Stimulated activated CD4-positive, alpha-beta T cell treated with anti-CD3 and anti-CD28 coated beads, Interleukin-12 subunit alpha, Interleukin-12 subunit beta, amount 100 ng/mL, for 24 hours (primary cell): ENCODE measurements around the gene CNOT6.
A peak's percentile ranks its signal among the peaks of the same experiment; 100 is the strongest.
"Not testable (repeated sequence)": the region's sequence is repeated elsewhere in the genome, so short reads cannot be mapped to it uniquely, and the experiment has no call there.

Experiments
- DNase-seq, 2 experiments: peaks; one replicate each; pipeline ENCODE4 v3.0.0-alpha.2; 2020; ENCODE audit warnings: low read depth in 2 of 2

CNOT6 gene

GRCh38 chr5:180494060-180494509 is at the start of gene CNOT6:
CNOT6 (plus strand) TSS chr5:180494379; CDS start chr5:180529277, 34,898 bp downstream.
- peak; percentile 86 to 87 for DNase-seq

DNA sequence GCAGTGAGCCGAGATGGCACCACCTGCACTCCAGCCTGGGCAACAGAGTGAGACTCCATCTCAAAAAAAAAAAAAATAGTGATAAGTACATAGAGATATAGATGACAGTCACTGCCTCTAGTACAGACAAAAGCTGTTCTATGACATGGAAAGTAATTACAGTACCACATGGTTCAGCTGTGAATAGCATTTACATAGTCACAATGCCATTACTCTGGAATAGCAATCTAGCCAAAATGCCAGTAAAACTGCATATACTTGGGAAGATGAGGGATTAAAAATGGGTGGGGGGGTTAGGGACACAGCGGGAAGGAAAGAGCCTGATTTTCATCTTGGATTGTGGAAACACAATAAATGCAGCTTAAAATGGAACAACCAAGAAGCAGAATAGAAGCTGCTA is 39.4 kb upstream of the CNOT6 start:
- DNase-seq, result no peak

DNA sequence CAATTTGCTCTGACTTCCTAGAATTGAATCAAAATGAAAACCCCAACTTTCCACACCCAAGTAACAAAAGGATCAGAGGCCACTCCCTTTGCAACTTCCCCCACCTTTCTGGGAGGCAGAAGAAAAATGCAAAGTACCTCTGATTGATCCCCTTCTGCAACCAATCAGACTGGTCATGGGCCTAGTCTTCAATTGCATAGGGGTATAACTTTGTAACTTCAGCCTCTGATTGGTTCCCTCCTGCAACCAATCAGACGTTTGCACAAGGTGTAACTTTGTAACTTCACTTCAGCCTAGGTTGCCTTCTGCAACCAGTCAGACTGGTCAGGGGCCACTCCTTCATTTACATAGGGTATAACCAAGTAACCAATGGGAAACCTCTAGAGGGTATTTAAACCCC is 38.3 kb upstream of the CNOT6 start:
- no peak for DNase-seq

DNA sequence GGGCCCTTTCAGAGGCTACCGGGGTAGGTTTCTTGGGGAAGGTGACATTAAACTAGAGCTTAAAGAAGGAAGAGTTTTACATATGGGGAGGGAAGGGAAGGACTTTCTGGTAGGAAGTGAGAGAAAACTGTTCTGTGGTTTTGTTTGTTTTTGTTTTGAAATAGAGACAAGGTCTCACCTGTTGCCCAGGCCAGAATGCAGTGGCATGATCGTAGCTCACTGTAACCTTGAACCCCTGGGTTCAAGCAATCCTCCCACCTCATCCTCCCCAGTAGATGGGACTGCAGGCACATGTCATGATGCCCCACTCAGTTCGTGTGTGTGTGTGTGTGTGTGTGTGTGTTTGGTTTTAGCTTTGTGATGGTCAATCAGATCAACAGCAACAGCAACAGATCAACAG is 37.4 kb upstream of the CNOT6 start:
- no peak for DNase-seq

GRCh38 chr5:180458852-180459673 is 35.1 kb upstream of the CNOT6 start:
- not testable (repeated sequence) for DNase-seq

- DNase-seq, result not testable (repeated sequence)
Observed at GRCh38 chr5:180459674-180460142, 34.5 kb upstream of the CNOT6 start.

DNA sequence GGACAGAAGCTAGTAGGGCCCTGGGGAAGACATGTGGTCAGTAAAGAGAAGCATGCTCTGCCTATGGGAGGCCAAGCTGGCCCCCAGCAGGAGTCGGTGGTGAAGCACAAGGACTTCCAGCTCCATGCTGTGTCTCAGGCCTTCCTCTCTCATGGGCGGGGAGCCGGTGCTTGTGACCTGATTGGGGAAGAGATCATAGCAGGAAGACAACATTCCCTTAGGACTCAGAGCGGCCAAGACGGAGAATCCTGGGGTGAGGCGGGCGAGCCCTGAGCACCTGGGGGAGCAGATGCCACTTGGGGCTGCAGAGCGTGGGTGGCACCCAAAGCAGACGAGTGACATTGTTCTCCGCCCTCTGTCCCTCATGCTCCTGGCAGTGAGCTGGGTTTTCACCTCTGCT is 33.3 kb upstream of the CNOT6 start:
- no peak for DNase-seq

DNA sequence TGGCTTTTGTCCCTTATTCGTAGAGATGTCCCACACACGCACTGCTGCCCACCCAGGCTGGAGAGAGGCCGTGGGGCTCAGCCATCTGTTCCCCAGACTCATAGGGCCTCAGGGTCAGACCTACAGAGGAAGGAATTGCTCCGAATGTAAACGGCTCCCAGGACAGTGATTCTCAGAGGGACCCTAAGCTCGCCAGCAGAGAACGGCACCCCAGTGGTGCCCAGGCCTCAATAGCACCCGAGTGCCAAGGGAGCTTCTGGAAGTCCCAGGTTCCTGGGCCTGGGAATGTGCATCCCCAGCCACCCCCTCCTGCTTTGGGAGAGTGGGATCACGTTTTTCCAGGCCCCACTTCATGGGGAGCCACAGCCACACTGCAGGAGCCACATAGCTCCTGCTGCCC is 32.9 kb upstream of the CNOT6 start:
- DNase-seq, result no peak

GRCh38 chr5:180463216-180463900 is 30.8 kb upstream of the CNOT6 start:
- no peak for DNase-seq

DNA sequence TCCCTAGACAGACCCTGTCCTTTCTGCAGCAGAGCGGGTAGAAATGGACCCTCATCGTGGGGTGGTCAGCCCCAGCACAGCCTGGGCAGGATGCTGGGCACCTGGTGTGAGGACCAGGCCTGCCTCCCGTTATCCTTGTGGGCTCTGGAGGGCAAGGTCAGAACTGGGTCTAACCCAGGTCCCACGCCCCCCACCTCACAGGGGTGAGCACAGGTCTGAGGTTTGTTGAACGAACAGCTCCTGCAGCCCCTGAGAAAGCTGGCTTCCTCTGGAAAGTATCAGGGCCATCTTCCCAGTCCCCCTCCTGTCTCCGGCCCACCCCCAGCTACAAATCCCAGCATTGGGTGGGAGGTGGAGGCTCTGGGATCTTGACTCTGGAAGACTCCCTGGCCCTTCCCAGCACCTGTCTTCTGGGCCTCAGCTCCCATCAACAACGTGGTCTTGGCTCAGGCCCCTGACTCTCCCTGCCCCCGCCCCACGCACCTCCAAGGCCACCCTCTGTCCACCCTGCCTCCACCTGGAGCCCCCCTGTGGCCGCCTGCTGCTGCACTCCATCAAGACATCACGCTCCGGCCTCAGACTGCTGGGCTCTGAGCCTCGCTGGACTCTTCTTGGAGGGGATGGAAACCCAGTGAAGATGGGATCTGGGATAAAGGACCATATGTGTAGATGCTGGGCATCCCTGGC is 30.1 kb upstream of the CNOT6 start:
- DNase-seq, result no peak

- no peak for DNase-seq
Observed at GRCh38 chr5:180464603-180464970, 29.6 kb upstream of the CNOT6 start.

DNA sequence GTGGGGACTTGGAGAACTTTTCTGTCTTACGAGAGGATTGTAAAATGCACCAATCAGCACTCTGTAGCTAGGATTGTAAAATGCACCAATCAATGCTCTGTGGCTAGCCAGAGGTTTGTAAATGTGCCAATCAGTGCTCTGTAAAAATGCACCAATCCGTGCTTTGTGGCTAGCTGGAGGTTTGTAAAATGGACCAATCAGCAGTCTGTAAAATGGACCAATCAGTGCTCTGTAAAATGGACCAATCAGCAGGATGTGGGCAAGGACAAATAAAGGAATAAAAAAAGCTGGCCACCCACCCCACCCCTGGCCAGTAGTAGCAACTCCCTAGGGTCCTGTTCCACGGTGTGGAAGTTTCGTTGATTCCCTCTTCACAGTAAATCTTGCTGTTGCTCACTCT is 29.1 kb upstream of the CNOT6 start:
- DNase-seq, result not testable (repeated sequence)

DNA sequence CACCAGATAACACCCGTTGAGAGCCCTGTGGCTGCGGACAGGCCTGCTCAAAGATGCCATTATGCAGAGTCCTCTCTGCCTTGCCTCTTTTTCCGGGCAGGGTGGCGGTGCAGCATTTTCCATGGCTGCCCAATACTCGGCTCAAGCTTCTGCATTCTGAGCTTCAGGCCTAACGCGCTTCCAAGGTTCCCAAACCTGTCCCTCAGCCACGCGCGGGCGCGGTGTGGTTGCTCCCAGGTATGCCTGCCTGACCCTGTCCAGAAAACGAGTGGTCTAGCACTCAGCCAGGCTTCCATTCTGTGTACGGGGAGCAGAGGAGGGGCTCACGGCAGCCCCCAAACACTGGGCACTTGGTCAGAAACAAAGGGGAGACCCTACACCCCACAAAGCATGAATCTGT is 27.9 kb upstream of the CNOT6 start:
- DNase-seq, result no peak

- DNase-seq, result no peak
Observed at GRCh38 chr5:180467028-180467975, 26.9 kb upstream of the CNOT6 start.

- DNase-seq, result no peak
Observed at GRCh38 chr5:180467989-180468731, 26.0 kb upstream of the CNOT6 start.

DNA sequence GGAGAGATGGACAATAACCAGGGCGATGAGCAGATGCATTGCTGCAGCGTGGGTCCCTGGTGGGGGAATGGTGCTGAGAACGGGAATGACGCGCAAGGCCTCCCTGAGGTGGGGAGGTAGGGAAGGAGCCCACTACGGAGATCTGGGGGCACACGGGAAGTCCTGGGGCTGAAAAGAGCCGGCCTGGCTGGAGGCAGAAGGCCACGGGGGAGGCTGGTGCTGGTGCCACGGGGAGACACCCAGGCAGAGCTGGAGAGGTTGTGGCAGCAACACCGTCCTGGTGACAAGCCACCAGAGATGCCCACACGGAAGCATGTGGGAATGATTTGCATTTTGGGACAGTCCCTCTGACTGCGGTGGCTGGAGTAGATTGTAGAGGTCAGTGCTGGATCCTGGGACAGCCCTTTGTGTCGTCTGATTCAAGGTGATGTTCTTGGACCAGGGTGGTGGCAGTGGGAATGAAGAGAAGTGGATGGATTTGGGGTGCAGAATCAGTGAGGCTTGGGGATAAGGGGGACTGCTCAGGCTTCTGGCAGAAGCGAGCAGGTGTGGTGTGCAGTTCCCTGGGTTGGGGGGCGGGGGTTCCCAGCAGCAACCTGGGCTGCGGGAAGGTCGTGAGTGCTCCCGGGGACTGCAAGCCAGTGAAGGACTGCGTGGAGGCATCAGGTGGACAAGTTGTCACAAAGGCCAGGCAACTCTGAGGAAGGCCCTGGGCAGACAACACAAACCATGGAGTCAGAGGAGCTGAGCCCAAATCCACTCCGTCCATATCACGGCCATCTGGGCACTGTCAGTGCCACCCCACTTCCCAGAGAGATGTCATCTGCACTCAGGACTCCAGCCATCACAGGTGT is 25.2 kb upstream of the CNOT6 start:
- no peak for DNase-seq

- no peak for DNase-seq
Observed at GRCh38 chr5:180469586-180469865, 24.7 kb upstream of the CNOT6 start.

DNA sequence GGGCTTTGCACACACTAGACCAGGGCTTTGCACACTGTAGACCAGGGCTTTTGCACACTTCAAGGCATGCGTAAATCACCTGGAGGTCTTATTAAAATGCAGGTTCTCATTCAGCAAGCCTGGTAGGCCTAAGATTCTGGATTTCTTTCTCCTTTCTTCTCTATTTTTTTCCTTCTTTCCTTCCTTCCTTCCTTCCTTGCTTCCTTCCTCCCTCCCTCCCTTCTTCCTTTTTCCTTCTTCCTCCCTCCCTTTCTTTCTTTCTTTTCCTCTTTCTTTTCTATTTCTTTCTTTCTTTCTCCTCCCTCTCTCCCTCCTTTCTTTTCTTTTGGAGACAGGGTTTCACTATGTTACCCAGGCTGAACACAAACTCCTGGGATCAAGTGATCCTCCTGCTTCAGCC is 24.3 kb upstream of the CNOT6 start:
- DNase-seq, result no peak

- no peak for DNase-seq
Observed at GRCh38 chr5:180470361-180470760, 23.8 kb upstream of the CNOT6 start.
